ENCODE measurements around the gene FHIT. TPM values are rescaled to one million over a fixed set of nuclear protein-coding genes. Genes with fewer than 3 reads are reported as not detected.

FHIT gene
- total and polyA plus RNA-seq, 10 of the 15 experiments (the other 5 are each of a cell fraction or from before 2014, with no cell fraction given): 4.2 to 14.9 (median 9.4) TPM

DNA sequence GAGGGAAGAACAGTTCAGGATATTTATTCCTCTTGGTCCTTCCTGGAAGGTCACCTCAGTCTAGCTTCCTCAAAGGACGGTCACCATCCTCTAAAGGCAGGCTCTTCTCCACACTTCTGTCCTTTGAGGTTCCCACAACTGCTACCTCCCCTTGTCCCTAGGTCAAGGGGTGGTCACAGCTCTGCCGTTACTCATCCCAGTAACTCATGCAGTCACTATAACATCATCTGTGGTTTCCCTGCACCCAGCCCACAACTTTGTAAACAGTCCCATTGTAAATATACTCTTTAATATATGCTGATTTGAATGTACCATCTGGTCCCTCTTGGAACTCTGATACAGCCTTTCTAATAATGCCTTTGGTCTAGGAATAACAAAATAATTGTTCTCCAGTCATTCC, 887.4 kb downstream of the FHIT start (continued):
- TF ChIP-seq ZNF207 (IDR thresholded peaks at IDR 0.05; ENCODE audit: borderline replicate concordance): no peak
- TF ChIP-seq NR2C2 (IDR thresholded peaks at IDR 0.05; ENCODE audit: borderline replicate concordance, control insufficient read depth, insufficient read length, low read depth): no peak
- TF ChIP-seq, protein P1, sequence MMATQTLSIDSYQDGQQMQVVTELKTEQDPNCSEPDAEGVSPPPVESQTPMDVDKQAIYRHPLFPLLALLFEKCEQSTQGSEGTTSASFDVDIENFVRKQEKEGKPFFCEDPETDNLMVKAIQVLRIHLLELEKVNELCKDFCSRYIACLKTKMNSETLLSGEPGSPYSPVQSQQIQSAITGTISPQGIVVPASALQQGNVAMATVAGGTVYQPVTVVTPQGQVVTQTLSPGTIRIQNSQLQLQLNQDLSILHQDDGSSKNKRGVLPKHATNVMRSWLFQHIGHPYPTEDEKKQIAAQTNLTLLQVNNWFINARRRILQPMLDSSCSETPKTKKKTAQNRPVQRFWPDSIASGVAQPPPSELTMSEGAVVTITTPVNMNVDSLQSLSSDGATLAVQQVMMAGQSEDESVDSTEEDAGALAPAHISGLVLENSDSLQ (IDR thresholded peaks at IDR 0.05): no peak
- no peak for TF ChIP-seq YY1 (IDR thresholded peaks at IDR 0.05; ENCODE audit: low read depth, low read length)
- TF ChIP-seq POLR2AphosphoS2 (IDR thresholded peaks at IDR 0.05; ENCODE audit: low read depth, low read length): no peak
- TF ChIP-seq CREM (IDR thresholded peaks at IDR 0.05; ENCODE audit: low read depth): peak; percentile 92
- no peak for TF ChIP-seq DPF2 (IDR thresholded peaks at IDR 0.05)
- peak; percentile 83; the same call in 1 of the 2 replicates for TF ChIP-seq FOXM1 (IDR thresholded peaks at IDR 0.05; ENCODE audit: low read depth, low read length)
- TF ChIP-seq, protein P2, sequence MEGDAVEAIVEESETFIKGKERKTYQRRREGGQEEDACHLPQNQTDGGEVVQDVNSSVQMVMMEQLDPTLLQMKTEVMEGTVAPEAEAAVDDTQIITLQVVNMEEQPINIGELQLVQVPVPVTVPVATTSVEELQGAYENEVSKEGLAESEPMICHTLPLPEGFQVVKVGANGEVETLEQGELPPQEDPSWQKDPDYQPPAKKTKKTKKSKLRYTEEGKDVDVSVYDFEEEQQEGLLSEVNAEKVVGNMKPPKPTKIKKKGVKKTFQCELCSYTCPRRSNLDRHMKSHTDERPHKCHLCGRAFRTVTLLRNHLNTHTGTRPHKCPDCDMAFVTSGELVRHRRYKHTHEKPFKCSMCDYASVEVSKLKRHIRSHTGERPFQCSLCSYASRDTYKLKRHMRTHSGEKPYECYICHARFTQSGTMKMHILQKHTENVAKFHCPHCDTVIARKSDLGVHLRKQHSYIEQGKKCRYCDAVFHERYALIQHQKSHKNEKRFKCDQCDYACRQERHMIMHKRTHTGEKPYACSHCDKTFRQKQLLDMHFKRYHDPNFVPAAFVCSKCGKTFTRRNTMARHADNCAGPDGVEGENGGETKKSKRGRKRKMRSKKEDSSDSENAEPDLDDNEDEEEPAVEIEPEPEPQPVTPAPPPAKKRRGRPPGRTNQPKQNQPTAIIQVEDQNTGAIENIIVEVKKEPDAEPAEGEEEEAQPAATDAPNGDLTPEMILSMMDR (IDR thresholded peaks at IDR 0.05 in 2 of 3, conservative IDR thresholded peaks at IDR 0.05 in 1 of 3; ENCODE audit: control insufficient read depth in 2 of 3, extremely low read depth in 1 of 3, insufficient read depth in 1 of 3, low read depth in 3 of 3, low read length in 3 of 3): no peak
- peak; percentile 67; the same call in 1 of the 2 replicates for TF ChIP-seq CREB1 (IDR thresholded peaks at IDR 0.05; ENCODE audit: low read depth)
- no peak for TF ChIP-seq ZNF622 (IDR thresholded peaks at IDR 0.05)
- TF ChIP-seq BHLHE40 (IDR thresholded peaks at IDR 0.05; ENCODE audit: borderline replicate concordance in 1 of 2, low read depth in 2 of 2, low read length in 1 of 2): no peak
- TF ChIP-seq, protein P3, sequence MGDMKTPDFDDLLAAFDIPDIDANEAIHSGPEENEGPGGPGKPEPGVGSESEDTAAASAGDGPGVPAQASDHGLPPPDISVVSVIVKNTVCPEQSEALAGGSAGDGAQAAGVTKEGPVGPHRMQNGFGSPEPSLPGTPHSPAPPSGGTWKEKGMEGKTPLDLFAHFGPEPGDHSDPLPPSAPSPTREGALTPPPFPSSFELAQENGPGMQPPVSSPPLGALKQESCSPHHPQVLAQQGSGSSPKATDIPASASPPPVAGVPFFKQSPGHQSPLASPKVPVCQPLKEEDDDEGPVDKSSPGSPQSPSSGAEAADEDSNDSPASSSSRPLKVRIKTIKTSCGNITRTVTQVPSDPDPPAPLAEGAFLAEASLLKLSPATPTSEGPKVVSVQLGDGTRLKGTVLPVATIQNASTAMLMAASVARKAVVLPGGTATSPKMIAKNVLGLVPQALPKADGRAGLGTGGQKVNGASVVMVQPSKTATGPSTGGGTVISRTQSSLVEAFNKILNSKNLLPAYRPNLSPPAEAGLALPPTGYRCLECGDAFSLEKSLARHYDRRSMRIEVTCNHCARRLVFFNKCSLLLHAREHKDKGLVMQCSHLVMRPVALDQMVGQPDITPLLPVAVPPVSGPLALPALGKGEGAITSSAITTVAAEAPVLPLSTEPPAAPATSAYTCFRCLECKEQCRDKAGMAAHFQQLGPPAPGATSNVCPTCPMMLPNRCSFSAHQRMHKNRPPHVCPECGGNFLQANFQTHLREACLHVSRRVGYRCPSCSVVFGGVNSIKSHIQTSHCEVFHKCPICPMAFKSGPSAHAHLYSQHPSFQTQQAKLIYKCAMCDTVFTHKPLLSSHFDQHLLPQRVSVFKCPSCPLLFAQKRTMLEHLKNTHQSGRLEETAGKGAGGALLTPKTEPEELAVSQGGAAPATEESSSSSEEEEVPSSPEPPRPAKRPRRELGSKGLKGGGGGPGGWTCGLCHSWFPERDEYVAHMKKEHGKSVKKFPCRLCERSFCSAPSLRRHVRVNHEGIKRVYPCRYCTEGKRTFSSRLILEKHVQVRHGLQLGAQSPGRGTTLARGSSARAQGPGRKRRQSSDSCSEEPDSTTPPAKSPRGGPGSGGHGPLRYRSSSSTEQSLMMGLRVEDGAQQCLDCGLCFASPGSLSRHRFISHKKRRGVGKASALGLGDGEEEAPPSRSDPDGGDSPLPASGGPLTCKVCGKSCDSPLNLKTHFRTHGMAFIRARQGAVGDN (IDR thresholded peaks at IDR 0.05): no peak
- TF ChIP-seq, protein P4, sequence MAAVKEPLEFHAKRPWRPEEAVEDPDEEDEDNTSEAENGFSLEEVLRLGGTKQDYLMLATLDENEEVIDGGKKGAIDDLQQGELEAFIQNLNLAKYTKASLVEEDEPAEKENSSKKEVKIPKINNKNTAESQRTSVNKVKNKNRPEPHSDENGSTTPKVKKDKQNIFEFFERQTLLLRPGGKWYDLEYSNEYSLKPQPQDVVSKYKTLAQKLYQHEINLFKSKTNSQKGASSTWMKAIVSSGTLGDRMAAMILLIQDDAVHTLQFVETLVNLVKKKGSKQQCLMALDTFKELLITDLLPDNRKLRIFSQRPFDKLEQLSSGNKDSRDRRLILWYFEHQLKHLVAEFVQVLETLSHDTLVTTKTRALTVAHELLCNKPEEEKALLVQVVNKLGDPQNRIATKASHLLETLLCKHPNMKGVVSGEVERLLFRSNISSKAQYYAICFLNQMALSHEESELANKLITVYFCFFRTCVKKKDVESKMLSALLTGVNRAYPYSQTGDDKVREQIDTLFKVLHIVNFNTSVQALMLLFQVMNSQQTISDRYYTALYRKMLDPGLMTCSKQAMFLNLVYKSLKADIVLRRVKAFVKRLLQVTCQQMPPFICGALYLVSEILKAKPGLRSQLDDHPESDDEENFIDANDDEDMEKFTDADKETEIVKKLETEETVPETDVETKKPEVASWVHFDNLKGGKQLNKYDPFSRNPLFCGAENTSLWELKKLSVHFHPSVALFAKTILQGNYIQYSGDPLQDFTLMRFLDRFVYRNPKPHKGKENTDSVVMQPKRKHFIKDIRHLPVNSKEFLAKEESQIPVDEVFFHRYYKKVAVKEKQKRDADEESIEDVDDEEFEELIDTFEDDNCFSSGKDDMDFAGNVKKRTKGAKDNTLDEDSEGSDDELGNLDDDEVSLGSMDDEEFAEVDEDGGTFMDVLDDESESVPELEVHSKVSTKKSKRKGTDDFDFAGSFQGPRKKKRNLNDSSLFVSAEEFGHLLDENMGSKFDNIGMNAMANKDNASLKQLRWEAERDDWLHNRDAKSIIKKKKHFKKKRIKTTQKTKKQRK (IDR thresholded peaks at IDR 0.05; ENCODE audit: low read depth, low read length): no peak
- peak; percentile 95 for TF ChIP-seq RUNX3 (IDR thresholded peaks at IDR 0.05; ENCODE audit: low read length)
- TF ChIP-seq JUND (IDR thresholded peaks at IDR 0.05; ENCODE audit: low read depth, low read length): no peak
- 0 out of 2 replicates have a peak, but pooled peaks have one; percentile 22 for TF ChIP-seq IRF4 (IDR thresholded peaks at IDR 0.05; ENCODE audit: low read depth, low read length)
- no peak for TF ChIP-seq SPI1 (IDR thresholded peaks at IDR 0.05; ENCODE audit: borderline replicate concordance, insufficient read depth, low read depth, low read length)
- TF ChIP-seq HDAC6 (IDR thresholded peaks at IDR 0.05; ENCODE audit: unreplicated experiment): no peak
- no peak for TF ChIP-seq BACH1 (IDR thresholded peaks at IDR 0.05; ENCODE audit: borderline replicate concordance)
